Fibroblast of lung (primary cell): Measurements from ENCODE around the gene DCAF6. TPM values are rescaled to one million over a fixed set of nuclear protein-coding genes. Genes with fewer than 3 reads are reported as not detected.
A peak's percentile ranks its signal among the peaks of the same experiment; 100 is the strongest.

Experiments
- DNase-seq, 2 donors: peaks; one replicate each; pipeline versions ENCODE4 v3.0.0 to v3.0.0-alpha.2; 2010; ENCODE audit warnings: low read depth in 2 of 2
- H2AFZ ChIP-seq: 2 replicates; pipeline ENCODE4 v1.5.1; 2012; ENCODE audit warnings: low read length, control low read depth, inconsistent platforms
- H3K27ac ChIP-seq: 2 replicates; pipeline ENCODE4 v1.5.1; 2011; ENCODE audit warnings: low read length, control low read depth; ENCODE audit not compliant: insufficient read depth
- H3K27me3 ChIP-seq: 2 replicates; pipeline ENCODE4 v1.5.1; 2011; ENCODE audit warnings: mild to moderate bottlenecking, low read length; ENCODE audit not compliant: control insufficient read depth, insufficient read depth
- H3K36me3 ChIP-seq: 2 replicates; pipeline ENCODE4 v1.5.1; 2011; ENCODE audit warnings: low read length; ENCODE audit not compliant: control insufficient read depth, insufficient read depth
- H3K4me1 ChIP-seq: 2 replicates; pipeline ENCODE4 v1.5.1; 2011; ENCODE audit warnings: low read length; ENCODE audit not compliant: control insufficient read depth, insufficient read depth; ENCODE audit errors: extremely low read depth
- H3K4me2 ChIP-seq: 2 replicates; pipeline ENCODE4 v1.5.1; 2011; ENCODE audit warnings: low read length, control low read depth; ENCODE audit not compliant: insufficient read depth; ENCODE audit errors: extremely low read depth
- H3K4me3 ChIP-seq, 4 experiments: fragments of 200-600 bp in 1 of 4; sonication (generic) in 1 of 4; replicated peaks in 1 of 4; 2 replicates each; pipeline ENCODE4 v1.5.1; 2011 to 2016; ENCODE audit warnings: low read length in 4 of 4, low read depth in 3 of 4, mild to moderate bottlenecking in 3 of 4, control low read depth in 2 of 4, inconsistent platforms in 1 of 4, mixed read lengths in 1 of 4; ENCODE audit not compliant: insufficient read depth in 1 of 4; ENCODE audit errors: control extremely low read depth in 1 of 4
- H3K79me2 ChIP-seq: 2 replicates; pipeline ENCODE4 v1.5.1; 2012; ENCODE audit warnings: mild to moderate bottlenecking, low read length, inconsistent platforms; ENCODE audit not compliant: control insufficient read depth, insufficient read depth
- H3K9ac ChIP-seq: 2 replicates; pipeline ENCODE4 v1.5.1; 2011; ENCODE audit warnings: mild to moderate bottlenecking, low read length, control low read depth; ENCODE audit not compliant: insufficient read depth
- H3K9me3 ChIP-seq: 2 replicates; pipeline ENCODE4 v1.5.1; 2012; ENCODE audit warnings: low read depth, low read length; ENCODE audit not compliant: control insufficient read depth, insufficient read depth
- H4K20me1 ChIP-seq: 2 replicates; pipeline ENCODE4 v1.5.1; 2011; ENCODE audit warnings: low read length; ENCODE audit not compliant: control insufficient read depth, insufficient read depth; ENCODE audit errors: extremely low read depth
- CTCF ChIP-seq, 2 donors: IDR thresholded peaks in 1 of 2; conservative IDR thresholded peaks in 1 of 2; 1 replicate in 1 of 2; 2 replicates in 1 of 2; pipeline ENCODE4 v1.5.1; 2011 to 2012; ENCODE audit warnings: low read length in 2 of 2, control low read depth in 1 of 2, inconsistent platforms in 1 of 2, low read depth in 1 of 2, mild to moderate bottlenecking in 1 of 2
- EZH2 ChIP-seq: IDR thresholded peaks from 2 replicates; pipeline ENCODE4 v1.5.1; 2012; ENCODE audit warnings: low read length, control low read depth, mild to moderate bottlenecking; ENCODE audit errors: missing control alignments
- polyA plus RNA-seq, 2 donors: library from polyadenylated mRNA; depleted of rRNA in 1 of 2; stranded (reverse) in 1 of 2; unstranded in 1 of 2; fragments of >200 nt; gene quantifications; 2 replicates each; pipeline ENCODE4 v1.2.1, GENCODE V29; 2011 to 2012; ENCODE audit warnings: missing spikeins in 1 of 2
- total RNA-seq: library from RNA; depleted of rRNA; stranded (reverse); fragments of >200 nt; gene quantifications from 2 replicates; pipeline ENCODE4 v1.2.1, GENCODE V29; 2014

DCAF6 gene
- total and polyA plus RNA-seq, 2 donors (not counting 1 experiment from before 2014, with no cell fraction given), result 64.4 to 143 TPM

- H3K4me1 ChIP-seq, result no peaks in the 10 kb centered on the region
- no peak overlapping the region for H3K4me3 ChIP-seq
- DNase-seq, result no peak
- no peaks in the 10 kb centered on the region for H4K20me1 ChIP-seq
- no peak overlapping the region for H3K9ac ChIP-seq
- TF ChIP-seq CTCF (conservative IDR thresholded peaks at IDR 0.05 in 1 of 2, IDR thresholded peaks at IDR 0.05 in 1 of 2; ENCODE audit: low read depth in 1 of 2, low read length in 2 of 2) (no peak), EZH2 (no peak)
- H2AFZ ChIP-seq, result no peak overlapping the region
- no peaks in the 10 kb centered on the region for H3K9me3 ChIP-seq
- no peaks in the 10 kb centered on the region for H3K27me3 ChIP-seq
- H3K27ac ChIP-seq, result no peak overlapping the region
- H3K79me2 ChIP-seq, result no peaks in the 10 kb centered on the region
- H3K4me2 ChIP-seq, result no peak overlapping the region
- no peaks in the 10 kb centered on the region for H3K36me3 ChIP-seq
These were observed 120.9 kb downstream of the DCAF6 start for GRCh38 chr1:168057355-168057754.

GRCh38 chr1:168057921-168058320 is 121.4 kb downstream of the DCAF6 start:
- Histone ChIP-seq H3K36me3 (no peaks in the 10 kb centered on the region), H3K4me2 (no peak overlapping the region), H3K9me3 (no peaks in the 10 kb centered on the region), H3K4me3 (no peak overlapping the region), H4K20me1 (no peaks in the 10 kb centered on the region), H3K4me1 (no peaks in the 10 kb centered on the region), H3K27ac (no peak overlapping the region), H3K9ac (no peak overlapping the region), H2AFZ (no peak overlapping the region), H3K79me2 (no peaks in the 10 kb centered on the region), H3K27me3 (no peaks in the 10 kb centered on the region)
- TF ChIP-seq CTCF (conservative IDR thresholded peaks at IDR 0.05 in 1 of 2, IDR thresholded peaks at IDR 0.05 in 1 of 2; ENCODE audit: low read depth in 1 of 2, low read length in 2 of 2) (no peak), EZH2 (no peak)
- peak; percentile 11 to 52 for DNase-seq

GRCh38 chr1:168064216-168064615 is 127.7 kb downstream of the DCAF6 start:
- TF ChIP-seq EZH2 (no peak), CTCF (conservative IDR thresholded peaks at IDR 0.05 in 1 of 2, IDR thresholded peaks at IDR 0.05 in 1 of 2; ENCODE audit: low read depth in 1 of 2, low read length in 2 of 2) (no peak)
- H3K4me3 ChIP-seq, result no peak overlapping the region
- no peaks in the 10 kb centered on the region for H3K36me3 ChIP-seq
- no peaks in the 10 kb centered on the region for H3K27me3 ChIP-seq
- H3K4me2 ChIP-seq, result no peak overlapping the region
- H3K79me2 ChIP-seq, result no peaks in the 10 kb centered on the region
- H3K9ac ChIP-seq, result no peak overlapping the region
- no peaks in the 10 kb centered on the region for H4K20me1 ChIP-seq
- DNase-seq, result no peak
- no peaks in the 10 kb centered on the region for H3K9me3 ChIP-seq
- H2AFZ ChIP-seq, result no peak overlapping the region
- no peaks in the 10 kb centered on the region for H3K4me1 ChIP-seq
- H3K27ac ChIP-seq, result no peak overlapping the region
